GM10266 (cell line): ENCODE results near the gene DTHD1.

Experiments used
- DNase-seq: peaks from one replicate; pipeline ENCODE4 v3.0.0; 2012; ENCODE audit errors: extremely low spot score
- TF ChIP-seq, protein P1 (sequence below): IDR thresholded peaks from 2 replicates; pipeline ENCODE4 v1.5.1; 2012; ENCODE audit warnings: mild to moderate bottlenecking, low read depth; ENCODE audit not compliant: control insufficient read depth, insufficient read depth; ENCODE audit errors: missing control alignments

DTHD1 gene

DNA sequence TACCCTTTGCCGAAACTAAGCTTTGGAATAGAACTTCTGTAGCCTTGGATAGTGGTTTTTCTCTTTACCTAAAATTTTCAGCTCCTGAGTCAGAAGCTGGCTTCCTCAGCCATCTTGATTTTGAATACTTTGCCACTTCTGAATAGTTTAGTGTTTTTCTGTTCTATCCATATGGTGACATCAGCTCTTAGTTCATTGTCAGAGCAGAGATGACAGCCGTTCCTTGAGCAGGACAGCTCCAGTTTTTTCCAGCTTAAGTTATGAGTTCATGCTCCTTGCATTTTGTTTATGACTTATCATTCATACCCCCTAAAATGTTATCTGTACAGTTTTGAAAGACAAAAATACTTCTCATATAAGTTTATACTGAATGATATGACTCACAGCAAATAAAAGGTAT is 47.8 kb downstream of the DTHD1 start:
- TF ChIP-seq, protein P1, sequence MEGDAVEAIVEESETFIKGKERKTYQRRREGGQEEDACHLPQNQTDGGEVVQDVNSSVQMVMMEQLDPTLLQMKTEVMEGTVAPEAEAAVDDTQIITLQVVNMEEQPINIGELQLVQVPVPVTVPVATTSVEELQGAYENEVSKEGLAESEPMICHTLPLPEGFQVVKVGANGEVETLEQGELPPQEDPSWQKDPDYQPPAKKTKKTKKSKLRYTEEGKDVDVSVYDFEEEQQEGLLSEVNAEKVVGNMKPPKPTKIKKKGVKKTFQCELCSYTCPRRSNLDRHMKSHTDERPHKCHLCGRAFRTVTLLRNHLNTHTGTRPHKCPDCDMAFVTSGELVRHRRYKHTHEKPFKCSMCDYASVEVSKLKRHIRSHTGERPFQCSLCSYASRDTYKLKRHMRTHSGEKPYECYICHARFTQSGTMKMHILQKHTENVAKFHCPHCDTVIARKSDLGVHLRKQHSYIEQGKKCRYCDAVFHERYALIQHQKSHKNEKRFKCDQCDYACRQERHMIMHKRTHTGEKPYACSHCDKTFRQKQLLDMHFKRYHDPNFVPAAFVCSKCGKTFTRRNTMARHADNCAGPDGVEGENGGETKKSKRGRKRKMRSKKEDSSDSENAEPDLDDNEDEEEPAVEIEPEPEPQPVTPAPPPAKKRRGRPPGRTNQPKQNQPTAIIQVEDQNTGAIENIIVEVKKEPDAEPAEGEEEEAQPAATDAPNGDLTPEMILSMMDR = no peak
- no peak for DNase-seq

DNA sequence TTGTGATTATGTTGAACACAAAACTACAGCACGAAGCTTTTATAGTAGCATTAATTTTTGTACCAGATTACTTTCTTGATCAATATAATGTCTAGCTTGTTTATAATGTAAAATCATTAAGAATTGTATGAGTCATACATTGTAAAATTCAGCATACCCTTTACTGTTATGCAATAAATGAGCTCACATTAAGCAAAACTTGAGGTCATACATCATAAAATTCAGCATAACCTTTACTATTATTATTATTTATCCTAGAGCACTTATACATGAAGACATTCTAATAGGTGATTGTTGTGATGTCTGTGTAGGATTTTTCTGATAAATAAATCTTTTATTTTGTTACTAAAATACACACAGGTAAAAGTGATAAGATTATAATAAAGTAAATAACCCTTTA is 49.4 kb downstream of the DTHD1 start:
- DNase-seq = no peak

DNA sequence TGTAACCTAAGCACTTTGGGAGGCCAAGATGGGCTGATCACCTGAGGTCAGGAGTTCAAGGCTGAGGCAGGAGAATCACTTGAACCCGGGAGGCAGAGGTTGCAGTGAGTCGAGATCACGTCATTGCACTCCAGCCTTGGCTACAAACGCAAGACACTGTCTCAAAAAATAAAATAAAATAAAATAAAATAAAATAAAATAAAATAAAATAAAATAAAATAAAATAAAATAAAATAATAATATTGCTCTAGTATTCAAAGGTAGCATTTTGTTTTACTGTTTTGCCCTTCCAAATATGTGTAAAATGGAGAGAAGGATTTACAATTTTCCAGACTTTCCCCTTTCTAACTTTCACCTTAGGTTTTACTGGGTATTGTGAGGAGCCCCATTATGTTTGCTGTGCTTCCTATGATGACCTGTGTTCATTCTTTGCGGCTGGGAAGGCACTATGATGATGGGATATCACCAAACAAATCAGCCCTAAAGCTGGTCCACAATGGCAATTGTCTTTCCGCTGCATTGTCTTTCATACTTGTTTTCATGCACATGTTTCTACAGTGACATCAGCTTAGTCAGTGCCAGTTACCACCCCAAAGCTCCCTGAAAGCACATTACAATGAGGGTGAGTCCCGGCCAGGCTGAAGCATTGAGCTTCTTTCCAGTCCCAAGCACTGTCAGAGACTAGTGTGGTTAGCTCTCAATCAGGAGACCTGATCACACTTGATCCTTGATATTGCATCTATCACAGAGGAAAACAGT is 50.8 kb downstream of the DTHD1 start:
- TF ChIP-seq, protein P1 = no peak
- DNase-seq = peak; percentile 16

More for the DNA sequence above, 49.4 kb downstream of the DTHD1 start:
- TF ChIP-seq, protein P1 = no peak

DNA sequence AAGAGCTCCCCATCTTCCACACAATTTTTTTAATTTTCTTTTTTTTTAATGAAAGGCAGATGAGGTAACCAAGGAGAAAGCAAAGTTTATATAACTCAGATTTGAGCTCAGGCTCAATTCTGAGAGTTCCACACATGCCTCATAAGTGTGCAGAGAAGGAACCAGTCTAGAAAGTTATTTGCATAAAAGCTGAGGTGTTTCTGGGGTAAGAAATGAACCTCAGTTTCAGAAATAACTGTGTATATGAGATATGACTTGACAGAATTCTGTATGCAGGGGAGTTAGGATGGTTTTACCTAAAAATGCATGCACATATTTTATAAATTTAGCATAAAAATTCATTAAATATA is 51.3 kb downstream of the DTHD1 start:
- TF ChIP-seq, protein P1 = no peak
- peak; percentile 35 for DNase-seq

DNA sequence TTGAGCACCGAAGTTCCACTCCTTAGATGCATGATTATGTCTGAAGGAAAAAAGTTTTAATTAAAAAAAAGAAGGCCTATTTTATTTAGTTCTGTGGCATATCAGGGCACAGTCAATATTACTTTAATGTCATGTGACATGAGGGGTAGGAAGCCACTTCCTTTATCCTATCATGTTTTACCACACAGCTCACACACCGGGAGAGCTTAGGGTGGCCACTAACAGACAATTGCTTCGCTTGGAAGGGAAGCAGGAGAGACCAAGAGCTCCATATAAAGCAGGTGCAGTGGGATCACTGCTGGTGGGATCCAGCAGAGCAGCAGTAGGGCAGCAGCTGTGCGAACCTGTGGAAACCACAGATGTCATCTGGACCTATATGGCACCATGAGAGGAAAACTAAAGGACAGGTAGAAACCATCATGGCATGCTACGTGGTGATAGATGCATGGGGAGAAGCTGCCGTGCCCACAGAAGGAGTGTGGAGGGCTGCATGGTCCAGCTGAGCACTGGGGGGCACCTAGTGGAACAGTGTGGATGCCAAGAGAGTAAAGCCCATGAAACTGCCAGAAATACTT is 52.0 kb downstream of the DTHD1 start:
- TF ChIP-seq, protein P1 = no peak
- DNase-seq = no peak

DNA sequence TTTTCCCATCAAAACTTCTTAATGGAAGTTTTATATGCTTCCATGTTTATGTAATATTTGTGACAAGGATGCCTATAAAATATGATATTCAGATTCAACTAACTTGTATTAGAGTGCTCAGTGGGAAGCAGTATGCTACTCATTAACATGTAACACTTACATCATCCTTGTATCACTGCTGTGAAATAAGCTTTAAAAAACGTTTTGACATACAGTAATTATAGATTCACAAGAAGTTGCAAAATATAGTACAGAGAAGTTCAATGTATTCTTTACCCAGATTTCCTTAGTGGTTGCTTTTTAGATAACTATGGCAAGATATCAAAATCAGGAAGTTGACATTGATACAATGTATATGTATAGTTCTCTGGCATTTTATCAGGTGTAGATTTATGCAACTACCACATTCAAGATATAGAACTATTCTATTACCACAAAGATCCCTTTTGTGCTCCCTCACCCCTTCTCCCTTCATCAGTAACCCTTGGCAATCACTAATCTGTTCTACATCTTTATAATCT is 56.3 kb downstream of the DTHD1 start:
- DNase-seq = no peak
- TF ChIP-seq, protein P1 = no peak

DNA sequence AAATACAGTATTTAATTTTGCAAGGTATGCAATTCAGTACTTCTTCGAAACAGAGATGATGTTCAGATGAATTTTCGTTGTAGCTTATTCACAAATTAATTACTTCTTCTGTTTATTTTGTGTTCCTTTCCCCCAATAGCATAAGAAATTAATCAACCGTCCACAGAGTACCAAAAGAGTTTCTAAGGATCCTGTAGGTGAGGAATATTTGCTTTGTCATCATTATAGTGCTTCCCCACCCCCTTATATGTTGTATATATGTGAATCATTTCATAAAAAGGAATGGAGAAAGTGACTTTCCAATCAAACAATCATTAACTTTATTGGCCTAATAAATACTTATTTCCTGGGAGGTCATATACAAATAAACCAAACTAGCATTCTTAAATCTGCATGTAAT is 57.6 kb downstream of the DTHD1 start:
- DNase-seq = no peak
- TF ChIP-seq, protein P1 = no peak
